ENCODE results near the gene EPB41L4B.

EPB41L4B gene

DNA sequence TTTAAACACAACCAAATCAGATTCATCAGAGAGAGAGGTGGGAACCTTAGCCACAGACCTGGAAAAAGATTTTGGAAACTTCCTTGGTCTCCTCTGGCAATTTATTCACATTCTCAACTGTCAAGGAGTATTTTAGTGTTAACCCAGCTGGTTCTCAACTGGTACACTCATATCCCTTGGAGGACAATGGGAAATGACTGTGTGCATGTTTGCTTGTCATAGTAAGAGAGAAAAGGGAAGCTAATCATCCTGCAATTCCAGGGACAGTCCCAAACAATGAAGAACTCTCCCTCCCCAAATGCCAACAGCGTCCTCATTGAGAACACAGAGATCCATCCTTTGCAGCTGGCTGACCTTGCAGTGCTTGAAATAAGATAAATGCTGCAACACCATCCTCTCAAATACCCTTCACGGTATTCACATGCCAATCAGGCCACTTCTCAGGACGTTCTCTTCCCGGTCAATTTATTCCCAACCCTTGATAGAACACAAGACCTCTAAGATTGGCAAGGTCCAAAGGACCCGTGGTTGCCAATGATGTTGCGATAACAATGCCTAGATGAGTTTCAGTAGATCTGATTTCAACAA, 75.5 kb downstream of the EPB41L4B start:
- no peaks in the 10 kb centered on the region for H3K4me1 ChIP-seq (ENCODE audit: control insufficient read depth, insufficient read depth, low read length)
- no peak overlapping the region for H3K4me3 ChIP-seq (ENCODE audit: low read depth, low read length)
- no peaks in the 10 kb centered on the region for H3K9me3 ChIP-seq (ENCODE audit: control insufficient read depth, insufficient read depth, low read depth, low read length)
- TF ChIP-seq ZNF639 (tag by site-specific recombination; IDR thresholded peaks at IDR 0.05) (no peak), ZBTB21 (tag by site-specific recombination; IDR thresholded peaks at IDR 0.05) (no peak), SCRT1 (tag by site-specific recombination; IDR thresholded peaks at IDR 0.05; ENCODE audit: borderline replicate concordance) (no peak), ZNF785 (tag by site-specific recombination; IDR thresholded peaks at IDR 0.05) (no peak), ZNF48 (tag by site-specific recombination; IDR thresholded peaks at IDR 0.05) (no peak), ZNF274 (IDR thresholded peaks at IDR 0.05; ENCODE audit: low read length) (no peak), ZNF274 (tag by site-specific recombination; IDR thresholded peaks at IDR 0.05; ENCODE audit: borderline replicate concordance) (no peak), ZNF114 (tag by site-specific recombination; IDR thresholded peaks at IDR 0.05) (no peak)
- TF ChIP-seq, protein P1, sequence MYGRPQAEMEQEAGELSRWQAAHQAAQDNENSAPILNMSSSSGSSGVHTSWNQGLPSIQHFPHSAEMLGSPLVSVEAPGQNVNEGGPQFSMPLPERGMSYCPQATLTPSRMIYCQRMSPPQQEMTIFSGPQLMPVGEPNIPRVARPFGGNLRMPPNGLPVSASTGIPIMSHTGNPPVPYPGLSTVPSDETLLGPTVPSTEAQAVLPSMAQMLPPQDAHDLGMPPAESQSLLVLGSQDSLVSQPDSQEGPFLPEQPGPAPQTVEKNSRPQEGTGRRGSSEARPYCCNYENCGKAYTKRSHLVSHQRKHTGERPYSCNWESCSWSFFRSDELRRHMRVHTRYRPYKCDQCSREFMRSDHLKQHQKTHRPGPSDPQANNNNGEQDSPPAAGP (tag by site-specific recombination; IDR thresholded peaks at IDR 0.05) = no peak
- peaks cover 0 to 5% of the 10 kb centered on the region in 2 experiments; a peak in 1 of 3 replicates for H3K36me3 ChIP-seq (ENCODE audit: control insufficient read depth in 2 of 2, insufficient read depth in 1 of 2, low read length in 2 of 2)
- ChIA-PET POLR2A (no interaction called here), CTCF (interaction anchor here (0.6 to 2.0 kb wide), 13 partner anchors 9 to 273 kb away, joined by 3 to 11 read pairs (median 3); no protein-coding TSS in a partner anchor)
- no peak overlapping the region for H3K27ac ChIP-seq (ENCODE audit: extremely low read depth, low read depth, low read length)

GRCh38 chr9:109244179-109245132, 76.4 kb downstream of the EPB41L4B start:
- Histone ChIP-seq H3K9me3 (ENCODE audit: control insufficient read depth, insufficient read depth, low read depth, low read length) (no peaks in the 10 kb centered on the region), H3K4me3 (ENCODE audit: low read depth, low read length) (no peak overlapping the region), H3K36me3 (ENCODE audit: control insufficient read depth in 2 of 2, insufficient read depth in 1 of 2, low read length in 2 of 2) (peaks cover 0 to 5% of the 10 kb centered on the region in 2 experiments; a peak in 1 of 3 replicates), H3K27ac (ENCODE audit: extremely low read depth, low read depth, low read length) (no peak overlapping the region), H3K4me1 (ENCODE audit: control insufficient read depth, insufficient read depth, low read length) (no peaks in the 10 kb centered on the region)
- TF ChIP-seq GLIS2 (tag by site-specific recombination; IDR thresholded peaks at IDR 0.05) (no peak), ZNF785 (tag by site-specific recombination; IDR thresholded peaks at IDR 0.05) (peak; percentile 88; the same call in 1 of the 2 replicates), ZNF654 (tag by site-specific recombination; IDR thresholded peaks at IDR 0.05; ENCODE audit: low read depth) (peak; percentile 17; the same call in 1 of the 2 replicates), ZNF335 (tag by site-specific recombination; conservative IDR thresholded peaks at IDR 0.05) (no peak), ZBTB7A (tag by site-specific recombination; IDR thresholded peaks at IDR 0.05; ENCODE audit: low read depth) (no peak), ZEB2 (tag by site-specific recombination; IDR thresholded peaks at IDR 0.05) (no peak), ZNF274 (IDR thresholded peaks at IDR 0.05; ENCODE audit: low read length) (no peak), ZNF274 (tag by site-specific recombination; IDR thresholded peaks at IDR 0.05; ENCODE audit: borderline replicate concordance) (no peak), AEBP2 (tag by site-specific recombination; IDR thresholded peaks at IDR 0.05; ENCODE audit: borderline replicate concordance) (no peak), YY2 (tag by site-specific recombination; IDR thresholded peaks at IDR 0.05) (no peak), PRDM10 (tag by site-specific recombination; IDR thresholded peaks at IDR 0.05) (peak; percentile 69), KLF8 (tag by site-specific recombination; IDR thresholded peaks at IDR 0.05) (no peak)
- TF ChIP-seq, protein P2, sequence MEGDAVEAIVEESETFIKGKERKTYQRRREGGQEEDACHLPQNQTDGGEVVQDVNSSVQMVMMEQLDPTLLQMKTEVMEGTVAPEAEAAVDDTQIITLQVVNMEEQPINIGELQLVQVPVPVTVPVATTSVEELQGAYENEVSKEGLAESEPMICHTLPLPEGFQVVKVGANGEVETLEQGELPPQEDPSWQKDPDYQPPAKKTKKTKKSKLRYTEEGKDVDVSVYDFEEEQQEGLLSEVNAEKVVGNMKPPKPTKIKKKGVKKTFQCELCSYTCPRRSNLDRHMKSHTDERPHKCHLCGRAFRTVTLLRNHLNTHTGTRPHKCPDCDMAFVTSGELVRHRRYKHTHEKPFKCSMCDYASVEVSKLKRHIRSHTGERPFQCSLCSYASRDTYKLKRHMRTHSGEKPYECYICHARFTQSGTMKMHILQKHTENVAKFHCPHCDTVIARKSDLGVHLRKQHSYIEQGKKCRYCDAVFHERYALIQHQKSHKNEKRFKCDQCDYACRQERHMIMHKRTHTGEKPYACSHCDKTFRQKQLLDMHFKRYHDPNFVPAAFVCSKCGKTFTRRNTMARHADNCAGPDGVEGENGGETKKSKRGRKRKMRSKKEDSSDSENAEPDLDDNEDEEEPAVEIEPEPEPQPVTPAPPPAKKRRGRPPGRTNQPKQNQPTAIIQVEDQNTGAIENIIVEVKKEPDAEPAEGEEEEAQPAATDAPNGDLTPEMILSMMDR (tag by site-specific recombination; IDR thresholded peaks at IDR 0.05) = peak; percentile 46; the same call in 1 of the 2 replicates
- TF ChIP-seq, protein P3, sequence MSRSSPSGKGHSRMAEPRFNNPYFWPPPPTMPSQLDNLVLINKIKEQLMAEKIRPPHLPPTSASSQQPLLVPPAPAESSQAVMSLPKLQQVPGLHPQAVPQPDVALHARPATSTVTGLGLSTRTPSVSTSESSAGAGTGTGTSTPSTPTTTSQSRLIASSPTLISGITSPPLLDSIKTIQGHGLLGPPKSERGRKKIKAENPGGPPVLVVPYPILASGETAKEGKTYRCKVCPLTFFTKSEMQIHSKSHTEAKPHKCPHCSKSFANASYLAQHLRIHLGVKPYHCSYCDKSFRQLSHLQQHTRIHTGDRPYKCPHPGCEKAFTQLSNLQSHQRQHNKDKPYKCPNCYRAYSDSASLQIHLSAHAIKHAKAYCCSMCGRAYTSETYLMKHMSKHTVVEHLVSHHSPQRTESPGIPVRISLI (tag by site-specific recombination; IDR thresholded peaks at IDR 0.05) = peak; percentile 90
- ChIA-PET POLR2A (no interaction called here), CTCF (interaction anchor here (0.6 to 2.8 kb wide), 23 partner anchors 8 to 543 kb away, joined by 3 to 11 read pairs (median 4); no protein-coding TSS in a partner anchor)

All from HEK293 (cell line).